HT-29 (cell line): ENCODE results near the gene RNLS. TPM values are rescaled to one million over a fixed set of nuclear protein-coding genes. Genes with fewer than 3 reads are reported as not detected.
"Not testable (repeated sequence)": the region's sequence is repeated elsewhere in the genome, so short reads cannot be mapped to it uniquely, and the experiment has no call there.

ENCODE experiments used
- DNase-seq: peaks from one replicate; pipeline ENCODE4 v3.0.0-alpha.2; 2015; ENCODE audit warnings: low spot score
- total RNA-seq: library from RNA; depleted of rRNA; stranded (reverse); fragments of >200 nt; shearing (Covaris generic); gene quantifications from 2 replicates; pipeline ENCODE4 v1.2.3, GENCODE V29; 2014

The RNLS gene
- total RNA-seq, 1 experiment from 2014 or later: 25.1 TPM

GRCh38 chr10:88346144-88346977, 236.8 kb downstream of the RNLS start:
- DNase-seq: no peak

- DNase-seq: no peak
These were observed 239.2 kb downstream of the RNLS start for GRCh38 chr10:88343761-88344484.

GRCh38 chr10:88342733-88343310, 240.3 kb downstream of the RNLS start:
- no peak for DNase-seq

- DNase-seq: no peak
These were observed 246.0 kb downstream of the RNLS start for GRCh38 chr10:88337134-88337533.

- DNase-seq: no peak
These were observed 246.8 kb downstream of the RNLS start for GRCh38 chr10:88336334-88336733.

GRCh38 chr10:88333248-88333630, 249.9 kb downstream of the RNLS start:
- DNase-seq: no peak

GRCh38 chr10:88332503-88333247, 250.4 kb downstream of the RNLS start:
- DNase-seq: no peak

GRCh38 chr10:88330174-88330573, 252.9 kb downstream of the RNLS start:
- no peak for DNase-seq

- no peak for DNase-seq
These were observed 260.6 kb downstream of the RNLS start for GRCh38 chr10:88322324-88323063.

GRCh38 chr10:88319960-88320517, 263.1 kb downstream of the RNLS start:
- no peak for DNase-seq

GRCh38 chr10:88318803-88319202, 264.3 kb downstream of the RNLS start:
- DNase-seq: peak; percentile 16

GRCh38 chr10:88317099-88317498, 266.0 kb downstream of the RNLS start:
- no peak for DNase-seq

- no peak for DNase-seq
These were observed 266.7 kb downstream of the RNLS start for GRCh38 chr10:88316292-88316861.

- no peak for DNase-seq
These were observed 267.4 kb downstream of the RNLS start for GRCh38 chr10:88315755-88316154.

GRCh38 chr10:88314362-88314761, 268.8 kb downstream of the RNLS start:
- DNase-seq: no peak

- DNase-seq: no peak
These were observed 269.2 kb downstream of the RNLS start for GRCh38 chr10:88313878-88314277.

GRCh38 chr10:88312855-88313254, 270.3 kb downstream of the RNLS start:
- DNase-seq: no peak

GRCh38 chr10:88311264-88311663, 271.9 kb downstream of the RNLS start:
- DNase-seq: no peak

GRCh38 chr10:88309365-88309764, 273.8 kb downstream of the RNLS start:
- DNase-seq: no peak

- not testable (repeated sequence) for DNase-seq
These were observed 274.8 kb downstream of the RNLS start for GRCh38 chr10:88308361-88308760.
